ENCODE results near the gene NAPG. TPM values are rescaled to one million over a fixed set of nuclear protein-coding genes. Genes with fewer than 3 reads are reported as not detected.

The NAPG gene
- total and polyA plus RNA-seq, 10 of the 15 experiments (the other 5 are each of a cell fraction or from before 2014, with no cell fraction given) = 20.5 to 34.8 (median 24.0) TPM

GRCh38 chr18:10490401-10491165, 35.2 kb upstream of the NAPG start (continued):
- TF ChIP-seq ZNF687 (IDR thresholded peaks at IDR 0.05) (peak; percentile 65; the same call in 1 of the 2 replicates), NFYB (IDR thresholded peaks at IDR 0.05; ENCODE audit: insufficient read depth, low read depth, low read length) (no peak), ESRRA (IDR thresholded peaks at IDR 0.05; ENCODE audit: low read length) (no peak), EP300 (IDR thresholded peaks at IDR 0.05; ENCODE audit: borderline replicate concordance in 1 of 2, control insufficient read depth in 1 of 2, low read depth in 2 of 2, low read length in 2 of 2) (peak in 1 of 2 experiments; percentile 10; a peak in 1 of 4 replicates), NR2C2 (IDR thresholded peaks at IDR 0.05; ENCODE audit: borderline replicate concordance, control insufficient read depth, insufficient read length, low read depth) (no peak), MLLT1 (IDR thresholded peaks at IDR 0.05) (no peak), ELK1 (IDR thresholded peaks at IDR 0.05; ENCODE audit: low read depth, low read length) (no peak), SIN3A (IDR thresholded peaks at IDR 0.05; ENCODE audit: low read depth, low read length) (no peak), FOS (IDR thresholded peaks at IDR 0.05; ENCODE audit: borderline replicate concordance, extremely low read depth, insufficient read length) (no peak), RCOR1 (conservative IDR thresholded peaks at IDR 0.05; ENCODE audit: low read depth, low read length) (no peak), HDAC2 (IDR thresholded peaks at IDR 0.05) (no peak), TAF1 (IDR thresholded peaks at IDR 0.05; ENCODE audit: borderline replicate concordance, low read depth, low read length) (no peak), NRF1 (conservative IDR thresholded peaks at IDR 0.05; ENCODE audit: low read depth, low read length) (no peak), JUNB (IDR thresholded peaks at IDR 0.05) (no peak), EED (IDR thresholded peaks at IDR 0.05; ENCODE audit: low read depth) (0 out of 2 replicates have a peak, but pooled peaks have one; percentile 20), ZNF274 (IDR thresholded peaks at IDR 0.05; ENCODE audit: insufficient read depth, insufficient read length) (no peak), HSF1 (IDR thresholded peaks at IDR 0.05; ENCODE audit: low read depth, low read length) (no peak)

Measured in GM12878 (cell line).